SK-N-SH treated with all-trans-retinoic acid at 6 μM for 48 hours (cell line): ENCODE results near the gene ZNF646.

Source experiments
- ZFP3 ChIP-seq: fragments of 250-450 bp; sonication (Bioruptor Pico); IDR thresholded peaks from 2 replicates; pipeline ENCODE4 v1.5.0; 2020; ENCODE audit warnings: mild to moderate bottlenecking, moderate library complexity
- ZFP30 ChIP-seq: fragments of 450-650 bp; formaldehyde crosslinking; IDR thresholded peaks from 2 replicates; pipeline ENCODE4 v1.5.0; 2022; ENCODE audit warnings: mild to moderate bottlenecking, moderate library complexity

- TF ChIP-seq ZFP30 (CRISPR knock-in tag) (no peak), ZFP3 (CRISPR knock-in tag) (no peak)
Measured at GRCh38 chr16:31110106-31111034, 36.1 kb downstream of the ZNF646 start.
